ENCODE data around the gene FGF11.
"Not testable (repeated sequence)": the region's sequence is repeated elsewhere in the genome, so short reads cannot be mapped to it uniquely, and the experiment has no call there.

The FGF11 gene

DNA sequence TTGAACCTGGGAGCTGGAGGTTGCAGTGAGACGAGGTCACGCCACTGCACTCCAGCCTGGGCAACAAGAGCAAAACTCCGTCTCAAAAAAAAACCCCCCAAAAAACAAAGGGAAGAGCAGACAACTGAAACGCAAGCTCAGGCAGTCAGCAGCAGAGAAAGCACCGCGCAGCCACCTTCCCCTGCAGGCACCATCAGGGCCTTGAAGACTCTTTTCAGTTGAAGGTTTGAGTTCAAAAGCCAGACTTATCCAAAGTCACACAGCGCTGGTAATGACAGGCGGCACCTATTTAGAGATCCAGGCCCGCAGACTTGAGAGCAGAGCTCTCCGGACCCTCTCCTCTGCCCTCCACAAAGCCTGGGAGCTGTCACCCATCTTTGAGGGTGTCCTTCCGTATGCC is 29.0 kb downstream of the FGF11 start:
- no peak for DNase-seq (ENCODE audit: extremely low spot score)
- no peak for TF ChIP-seq FOXM1 (IDR thresholded peaks at IDR 0.05; ENCODE audit: borderline replicate concordance)
- TF ChIP-seq BHLHE40 (IDR thresholded peaks at IDR 0.05; ENCODE audit: borderline replicate concordance): no peak
- TF ChIP-seq L3MBTL2 (conservative IDR thresholded peaks at IDR 0.05): no peak
- no peak for TF ChIP-seq ELF4 (IDR thresholded peaks at IDR 0.05)
- TF ChIP-seq SUZ12 (IDR thresholded peaks at IDR 0.05): no peak
- no peak for TF ChIP-seq ARNT (IDR thresholded peaks at IDR 0.05)
- TF ChIP-seq NFRKB (IDR thresholded peaks at IDR 0.05): no peak
- no peak for TF ChIP-seq FOXK2 (IDR thresholded peaks at IDR 0.05)
- TF ChIP-seq FOXA1 (IDR thresholded peaks at IDR 0.05): no peak
- no peak for TF ChIP-seq SP1 (IDR thresholded peaks at IDR 0.05)
- CTCF ChIA-PET: no interaction called here
- POLR2A ChIA-PET: interaction anchor here (0.9 kb wide), 1 partner anchor 22 kb away, joined by 3 read pairs; no protein-coding TSS in a partner anchor

DNA sequence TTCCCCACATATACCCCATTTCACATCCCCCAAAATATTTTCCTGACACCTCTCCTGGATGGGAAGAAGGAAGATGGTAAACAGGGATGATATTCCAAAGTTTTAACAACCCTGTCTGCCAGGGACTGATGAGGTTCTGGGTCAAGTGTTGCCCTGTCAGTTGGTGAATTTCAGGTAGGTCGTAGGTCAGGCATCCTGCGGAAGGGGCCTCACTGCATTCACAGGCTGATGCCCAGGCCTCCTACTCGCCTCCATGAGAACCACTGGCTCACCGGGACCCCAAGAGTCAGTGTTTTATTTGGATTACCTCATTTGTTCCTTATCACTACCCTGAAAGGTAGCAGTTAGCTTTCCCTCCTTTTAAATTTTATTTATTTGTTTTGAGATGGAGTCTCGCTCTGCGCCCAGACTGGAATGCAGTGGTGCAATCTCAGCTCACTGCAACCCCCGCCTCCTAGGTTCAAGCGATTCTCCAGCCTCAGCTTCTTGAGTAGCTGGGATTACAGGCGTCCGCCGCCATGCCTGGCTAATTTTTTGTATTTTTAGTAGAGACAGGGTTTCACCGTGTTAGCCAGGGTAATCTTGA is 29.6 kb downstream of the FGF11 start:
- no peak for DNase-seq (ENCODE audit: extremely low spot score)
- TF ChIP-seq ZNF384 (IDR thresholded peaks at IDR 0.05): no peak
- TF ChIP-seq, protein P1, sequence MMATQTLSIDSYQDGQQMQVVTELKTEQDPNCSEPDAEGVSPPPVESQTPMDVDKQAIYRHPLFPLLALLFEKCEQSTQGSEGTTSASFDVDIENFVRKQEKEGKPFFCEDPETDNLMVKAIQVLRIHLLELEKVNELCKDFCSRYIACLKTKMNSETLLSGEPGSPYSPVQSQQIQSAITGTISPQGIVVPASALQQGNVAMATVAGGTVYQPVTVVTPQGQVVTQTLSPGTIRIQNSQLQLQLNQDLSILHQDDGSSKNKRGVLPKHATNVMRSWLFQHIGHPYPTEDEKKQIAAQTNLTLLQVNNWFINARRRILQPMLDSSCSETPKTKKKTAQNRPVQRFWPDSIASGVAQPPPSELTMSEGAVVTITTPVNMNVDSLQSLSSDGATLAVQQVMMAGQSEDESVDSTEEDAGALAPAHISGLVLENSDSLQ (IDR thresholded peaks at IDR 0.05): no peak
- TF ChIP-seq SP1 (IDR thresholded peaks at IDR 0.05): no peak
- TF ChIP-seq HDGF (IDR thresholded peaks at IDR 0.05; ENCODE audit: borderline replicate concordance): no peak
- no peak for TF ChIP-seq FOXM1 (IDR thresholded peaks at IDR 0.05; ENCODE audit: borderline replicate concordance)
- TF ChIP-seq ELF4 (IDR thresholded peaks at IDR 0.05): no peak
- TF ChIP-seq FOXK2 (IDR thresholded peaks at IDR 0.05): no peak
- no peak for TF ChIP-seq BHLHE40 (IDR thresholded peaks at IDR 0.05; ENCODE audit: borderline replicate concordance)
- no peak for TF ChIP-seq SUZ12 (IDR thresholded peaks at IDR 0.05)
- TF ChIP-seq NFRKB (IDR thresholded peaks at IDR 0.05): no peak
- no peak for TF ChIP-seq ARNT (IDR thresholded peaks at IDR 0.05)
- TF ChIP-seq L3MBTL2 (conservative IDR thresholded peaks at IDR 0.05): no peak
- TF ChIP-seq FOXA1 (IDR thresholded peaks at IDR 0.05): no peak
- TF ChIP-seq CTBP1 (IDR thresholded peaks at IDR 0.05; ENCODE audit: borderline replicate concordance): no peak
- POLR2A ChIA-PET: interaction anchor here (0.9 kb wide), 1 partner anchor 15 kb away, joined by 3 read pairs; the partner anchor contains the start of gene POLR2A
- CTCF ChIA-PET: no interaction called here

DNA sequence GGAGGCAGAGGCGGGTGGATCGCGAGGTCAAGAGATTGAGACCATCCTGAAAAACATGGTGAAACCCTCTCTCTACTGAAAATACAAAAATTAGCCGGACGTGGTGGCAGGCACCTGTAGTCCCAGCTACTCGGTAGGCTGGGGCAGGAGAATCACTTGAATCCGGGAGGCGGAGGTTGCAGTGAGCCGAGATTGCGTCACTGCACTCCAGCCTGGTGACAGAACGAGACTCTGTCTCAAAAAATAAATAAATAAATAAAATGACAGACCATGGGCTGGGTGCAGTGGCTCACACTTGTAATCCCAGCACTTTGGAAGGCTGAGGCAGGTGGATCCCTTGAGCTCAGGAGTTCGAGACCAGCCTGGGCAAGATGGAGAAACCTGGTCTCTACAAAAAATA is 30.5 kb downstream of the FGF11 start:
- DNase-seq (ENCODE audit: extremely low spot score); CTCF ChIA-PET: not testable (repeated sequence)
- POLR2A ChIA-PET: interaction anchor here (1.0 kb wide), 1 partner anchor 10 kb away, joined by 3 read pairs; no protein-coding TSS in a partner anchor

DNA sequence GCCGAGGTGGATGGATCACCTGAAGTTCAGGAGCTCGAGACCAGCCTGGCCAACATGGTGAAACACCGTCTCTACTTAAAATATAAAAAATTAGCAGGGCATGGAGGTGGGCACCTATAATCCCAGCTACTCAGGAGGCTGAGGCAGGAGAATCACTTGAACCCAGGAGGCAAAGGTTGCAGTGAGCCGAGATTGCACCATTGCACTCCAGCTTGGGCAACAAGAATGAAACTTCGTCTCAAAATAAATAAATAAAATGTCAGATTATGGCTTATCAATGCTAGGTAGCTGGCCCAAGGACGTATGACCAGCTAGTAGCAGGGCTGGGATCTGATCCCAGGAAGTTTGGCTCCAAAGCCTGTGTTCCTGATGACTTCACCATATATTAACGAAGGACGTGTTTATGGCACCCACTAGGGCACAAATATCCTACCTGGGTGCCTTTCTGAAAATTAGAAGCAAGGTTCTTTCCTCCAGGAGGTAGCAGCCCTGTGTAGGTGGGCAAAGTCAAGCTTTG is 31.2 kb downstream of the FGF11 start:
- not testable (repeated sequence) for DNase-seq (ENCODE audit: extremely low spot score)
- ChIA-PET CTCF (interaction anchor here (0.5 kb wide), 1 partner anchor 35 kb away, joined by 3 read pairs; no protein-coding TSS in a partner anchor), POLR2A (interaction anchor here (1.0 kb wide), 1 partner anchor 10 kb away, joined by 3 read pairs; no protein-coding TSS in a partner anchor)

DNA sequence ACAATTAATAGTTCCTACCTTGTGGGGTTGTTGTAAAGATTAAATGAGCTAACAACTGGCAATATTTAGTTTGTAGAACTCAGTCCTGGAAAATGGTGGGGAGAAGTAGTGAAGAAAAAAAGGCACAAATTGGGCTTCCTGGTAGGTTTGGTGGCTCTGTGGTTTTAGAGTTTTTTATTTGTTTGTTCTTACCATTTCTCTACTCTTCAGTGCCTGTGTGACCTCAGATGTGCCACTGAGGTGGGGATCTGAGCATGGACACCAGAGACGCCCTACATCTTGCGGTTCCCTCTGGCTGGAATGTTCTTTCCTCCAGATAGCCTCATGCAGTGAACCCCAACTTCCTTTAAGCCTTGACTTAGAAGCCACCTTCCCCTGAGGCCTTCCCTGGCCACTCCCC is 32.4 kb downstream of the FGF11 start:
- ChIA-PET POLR2A (no interaction called here), CTCF (no interaction called here)
- DNase-seq (ENCODE audit: extremely low spot score): no peak
- TF ChIP-seq ZNF384 (IDR thresholded peaks at IDR 0.05) (no peak), TARDBP (IDR thresholded peaks at IDR 0.05) (no peak), LEF1 (IDR thresholded peaks at IDR 0.05; ENCODE audit: borderline replicate concordance) (no peak), NFRKB (IDR thresholded peaks at IDR 0.05) (no peak), FOXM1 (IDR thresholded peaks at IDR 0.05; ENCODE audit: borderline replicate concordance) (no peak), FOXA1 (IDR thresholded peaks at IDR 0.05) (no peak), FOXK2 (IDR thresholded peaks at IDR 0.05) (no peak), ARNT (IDR thresholded peaks at IDR 0.05) (no peak), HDGF (IDR thresholded peaks at IDR 0.05; ENCODE audit: borderline replicate concordance) (no peak), BHLHE40 (IDR thresholded peaks at IDR 0.05; ENCODE audit: borderline replicate concordance) (no peak), SUZ12 (IDR thresholded peaks at IDR 0.05) (no peak)

DNA sequence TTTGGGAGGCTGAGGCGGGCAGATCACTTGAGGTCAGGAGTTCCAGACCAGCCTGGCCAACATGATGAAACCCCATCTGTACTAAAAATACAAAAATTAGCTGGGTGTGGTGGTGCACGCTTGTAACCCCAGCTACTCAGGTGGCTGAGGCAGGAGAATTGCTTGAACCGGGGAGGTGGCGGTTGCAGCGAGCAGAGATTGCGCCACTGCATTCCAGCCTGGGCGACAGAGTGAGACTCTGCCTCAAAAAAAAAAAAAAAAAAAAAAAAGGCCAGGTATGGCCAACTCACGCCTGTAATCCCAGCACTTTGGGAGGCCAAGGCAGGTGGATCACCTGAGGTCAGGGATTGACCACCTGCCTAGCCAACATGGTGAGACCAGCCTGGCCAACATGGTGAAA is 35.5 kb downstream of the FGF11 start:
- POLR2A ChIA-PET: interaction anchor here (8.2 kb wide), 1 partner anchor 36 kb away, joined by 55 read pairs; the partner anchor contains the start of genes FGF11 and TMEM102
- CTCF ChIA-PET: not testable (repeated sequence)

DNA sequence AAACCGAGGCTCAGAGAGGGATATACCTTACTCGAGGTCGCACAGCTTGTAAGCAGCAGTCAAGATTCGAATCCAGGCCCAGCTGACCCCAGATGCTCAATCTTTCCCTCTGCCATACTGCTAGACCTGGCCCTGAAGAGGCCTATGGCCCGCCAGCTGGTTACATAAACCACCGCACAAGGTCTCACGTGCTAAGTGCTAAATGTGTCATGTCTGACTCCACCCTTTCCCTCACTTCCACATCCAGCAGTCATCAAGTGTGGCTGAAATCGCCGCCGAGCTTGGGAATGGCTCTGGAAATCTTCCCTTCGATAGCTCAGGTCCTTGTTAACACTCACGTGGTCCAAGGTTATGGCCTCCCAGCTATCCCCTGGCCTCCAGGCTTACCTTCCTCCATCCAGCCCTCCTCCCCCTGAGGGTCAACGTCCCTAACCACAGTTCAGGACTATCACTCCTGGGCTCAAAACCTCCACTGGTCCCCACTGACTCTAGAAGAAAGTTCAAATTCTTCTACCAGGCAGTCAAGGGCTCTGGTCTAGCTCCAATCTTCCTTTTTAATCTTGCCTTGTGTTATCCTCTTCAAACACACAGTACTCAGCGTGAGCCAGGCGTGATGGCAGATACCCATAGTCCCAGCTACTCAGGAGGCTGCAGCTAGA is 36.6 kb downstream of the FGF11 start:
- TF ChIP-seq LEF1 (IDR thresholded peaks at IDR 0.05; ENCODE audit: borderline replicate concordance) (no peak), ZNF384 (IDR thresholded peaks at IDR 0.05) (no peak), TARDBP (IDR thresholded peaks at IDR 0.05) (no peak)
- DNase-seq (ENCODE audit: extremely low spot score): no peak
- ChIA-PET POLR2A (interaction anchor here (0.7 to 8.2 kb wide), 4 partner anchors 9 to 85 kb away, joined by 3 to 55 read pairs (median 6); partner anchors contain the start of genes FGF11 and TMEM102), CTCF (no interaction called here)

More for the DNA sequence above, 35.5 kb downstream of the FGF11 start:
- not testable (repeated sequence) for DNase-seq (ENCODE audit: extremely low spot score)

DNA sequence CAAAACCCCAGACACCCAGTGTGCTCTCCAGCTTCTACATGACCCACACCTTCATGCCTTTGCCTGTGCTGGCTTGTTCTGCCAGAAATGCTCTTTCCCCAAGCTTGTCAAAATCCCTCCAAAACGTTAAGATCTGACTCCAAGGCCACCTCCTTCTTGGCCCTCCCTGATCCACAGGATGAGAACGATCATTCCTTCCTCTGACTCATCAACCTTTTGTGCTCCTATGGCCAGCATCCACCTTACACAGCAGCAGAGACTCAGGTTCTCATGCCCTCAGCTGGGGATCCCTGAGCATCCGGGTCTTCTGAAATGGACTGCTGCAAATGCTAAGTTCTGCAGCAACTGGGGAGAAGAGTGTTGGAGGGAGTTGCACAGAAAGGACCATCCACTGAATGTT is 37.2 kb downstream of the FGF11 start:
- ChIA-PET POLR2A (interaction anchor here (1.1 to 8.2 kb wide), 3 partner anchors 10 to 38 kb away, joined by 4 to 55 read pairs (median 7); partner anchors contain the start of genes FGF11 and TMEM102), CTCF (no interaction called here)
- TF ChIP-seq FOXK2 (IDR thresholded peaks at IDR 0.05) (no peak), TARDBP (IDR thresholded peaks at IDR 0.05) (no peak), SUZ12 (IDR thresholded peaks at IDR 0.05) (no peak), HDGF (IDR thresholded peaks at IDR 0.05; ENCODE audit: borderline replicate concordance) (no peak), FOXA1 (IDR thresholded peaks at IDR 0.05) (no peak), L3MBTL2 (conservative IDR thresholded peaks at IDR 0.05) (no peak), ZNF384 (IDR thresholded peaks at IDR 0.05) (no peak), FOXM1 (IDR thresholded peaks at IDR 0.05; ENCODE audit: borderline replicate concordance) (no peak), ARNT (IDR thresholded peaks at IDR 0.05) (no peak)
- TF ChIP-seq, protein P1 (IDR thresholded peaks at IDR 0.05): no peak
- no peak for DNase-seq (ENCODE audit: extremely low spot score)

Measured in HEK293T (cell line).